ENCODE measurements around the gene RETN.

Gene RETN

DNA sequence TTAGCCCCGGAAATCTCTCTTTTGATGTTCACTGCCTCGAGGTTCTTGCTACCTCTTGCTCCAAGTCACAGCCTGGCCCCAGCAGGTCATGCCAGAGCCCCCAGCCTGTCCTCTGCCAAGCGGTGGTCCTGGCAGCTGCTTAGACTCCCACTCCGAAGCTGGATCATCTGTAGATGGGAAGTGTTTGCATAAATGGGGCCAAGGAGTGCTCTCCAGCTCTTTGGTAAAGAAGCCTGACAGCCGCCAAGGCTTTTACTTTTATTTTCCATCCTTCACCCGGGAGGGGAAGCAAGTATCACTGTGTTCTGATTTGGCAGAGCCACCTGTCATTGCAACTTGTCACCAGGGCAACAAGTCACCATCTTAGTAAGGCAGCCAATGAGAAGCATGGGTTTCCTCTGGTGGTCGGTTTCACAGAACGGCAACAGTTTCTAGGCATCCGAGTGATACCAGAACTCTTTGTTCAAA lies 10.6 kb upstream of the RETN start:
- DNase-seq (ENCODE audit: low spot score) = no peak

DNA sequence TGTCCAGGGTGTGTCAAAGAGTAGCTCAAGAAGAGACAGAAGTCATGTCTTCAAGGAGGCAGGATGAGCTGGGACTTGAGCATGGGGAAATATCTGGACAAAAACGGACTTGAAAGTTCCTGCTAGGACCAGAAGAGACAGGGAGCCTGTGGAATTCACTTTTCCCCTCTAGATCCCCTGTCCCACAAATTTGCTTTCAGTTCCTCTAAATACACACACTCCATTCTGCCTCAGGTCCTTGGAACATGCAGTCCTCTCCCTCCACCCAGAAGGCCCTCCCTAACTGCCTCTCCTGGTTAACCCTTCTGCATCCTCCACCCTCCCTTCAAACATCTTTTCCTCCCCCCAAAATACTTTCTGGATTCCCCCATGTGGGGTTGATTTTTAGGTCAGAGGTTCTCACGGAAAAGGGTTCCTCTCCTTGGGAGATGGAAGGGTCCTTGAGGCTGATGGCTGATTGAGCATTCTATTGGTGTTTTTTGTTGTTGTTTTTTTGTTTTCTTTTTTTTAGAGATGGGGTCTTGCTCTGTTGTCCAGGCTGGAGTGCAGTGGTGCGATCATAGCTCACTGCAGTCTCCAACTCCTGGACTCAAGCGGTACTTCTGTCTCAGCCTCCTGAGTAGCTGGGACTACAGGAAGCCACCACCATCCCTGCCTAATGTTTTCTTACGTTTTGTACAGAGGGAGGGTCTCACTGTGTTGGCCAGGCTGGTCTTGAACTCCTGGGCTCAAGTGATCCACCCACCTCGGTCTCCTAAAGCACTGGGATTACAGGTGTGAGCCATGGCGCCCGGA lies 6.9 kb upstream of the RETN start:
- no peak for DNase-seq (ENCODE audit: low spot score)

DNA sequence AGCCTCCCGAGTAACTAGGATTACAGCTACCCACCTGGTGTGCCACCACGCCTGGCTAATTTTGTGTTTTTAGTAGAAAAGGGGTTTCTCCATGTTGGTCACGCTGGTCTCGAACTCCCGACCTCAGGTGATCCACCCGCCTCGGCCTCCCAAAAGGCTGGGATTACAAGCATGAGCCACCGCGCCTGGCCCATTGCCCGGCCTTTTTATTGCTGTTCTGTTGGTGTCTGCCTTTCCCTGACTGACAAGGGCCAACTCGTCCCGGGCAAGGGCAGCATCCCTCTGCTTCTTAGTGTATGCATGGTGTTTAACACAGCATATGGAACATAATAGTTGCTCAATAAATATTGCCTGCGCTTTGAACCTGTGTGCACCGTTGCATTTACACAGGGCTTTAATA lies 6.2 kb upstream of the RETN start:
- DNase-seq (ENCODE audit: low spot score) = no peak

DNA sequence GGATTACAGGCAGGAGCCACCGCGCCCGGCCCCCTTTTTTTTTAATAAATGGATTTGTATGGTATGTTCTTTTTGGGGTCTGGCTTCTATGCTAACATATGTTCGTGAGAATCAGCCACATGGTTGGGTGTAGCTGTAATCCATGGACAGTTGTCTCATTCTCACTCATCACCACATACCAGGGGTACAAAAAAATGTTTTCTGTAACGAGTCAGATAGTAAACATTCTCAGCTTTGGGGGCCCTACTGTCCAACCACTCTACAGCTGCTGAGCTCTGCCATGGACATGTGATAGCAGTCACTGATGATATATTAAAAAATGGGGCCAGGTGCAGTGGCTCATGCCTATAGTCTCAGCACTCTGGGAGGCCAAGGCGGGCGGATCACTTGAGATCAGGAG lies 5.1 kb upstream of the RETN start:
- DNase-seq (ENCODE audit: low spot score) = no peak

DNA sequence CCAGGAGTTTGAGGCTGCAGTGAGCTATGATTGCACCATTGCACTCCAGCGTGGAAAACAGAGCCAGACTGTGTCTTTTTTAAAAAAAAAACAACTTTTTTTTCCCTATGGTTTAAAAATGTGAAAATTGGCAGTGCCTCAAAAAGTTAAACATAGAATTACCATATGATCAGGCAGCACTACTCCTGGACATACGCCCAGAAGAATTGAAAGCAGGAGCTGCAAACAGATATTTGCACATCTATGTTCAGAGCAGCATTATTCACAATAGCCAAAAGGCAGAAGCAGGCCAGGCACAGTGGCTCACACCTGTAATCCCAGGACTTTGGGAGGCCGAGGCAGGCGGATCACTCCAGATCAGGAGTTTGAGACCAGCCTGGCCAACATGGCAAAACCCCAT lies 3.8 kb upstream of the RETN start:
- no peak for DNase-seq (ENCODE audit: low spot score)

DNA sequence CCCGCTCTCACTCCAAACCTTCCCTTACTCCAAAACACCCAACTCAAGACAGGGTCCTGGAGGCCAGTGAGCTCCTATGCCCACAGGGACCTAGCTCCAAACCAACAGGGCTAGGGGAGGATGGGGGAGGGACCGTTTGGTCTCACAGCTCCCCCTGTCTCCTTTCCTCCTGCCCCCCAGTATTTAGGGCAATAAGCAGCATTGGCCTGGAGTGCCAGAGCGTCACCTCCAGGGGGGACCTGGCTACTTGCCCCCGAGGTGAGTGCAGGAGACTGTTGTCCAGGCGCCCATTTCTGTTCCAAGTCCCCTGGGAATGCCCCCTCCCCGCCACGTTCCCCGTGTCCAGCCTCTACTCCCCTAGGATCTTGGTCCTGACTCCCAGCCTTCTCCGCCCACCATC lies 792 bp downstream of the RETN start:
- no peak for DNase-seq (ENCODE audit: low spot score)

DNA sequence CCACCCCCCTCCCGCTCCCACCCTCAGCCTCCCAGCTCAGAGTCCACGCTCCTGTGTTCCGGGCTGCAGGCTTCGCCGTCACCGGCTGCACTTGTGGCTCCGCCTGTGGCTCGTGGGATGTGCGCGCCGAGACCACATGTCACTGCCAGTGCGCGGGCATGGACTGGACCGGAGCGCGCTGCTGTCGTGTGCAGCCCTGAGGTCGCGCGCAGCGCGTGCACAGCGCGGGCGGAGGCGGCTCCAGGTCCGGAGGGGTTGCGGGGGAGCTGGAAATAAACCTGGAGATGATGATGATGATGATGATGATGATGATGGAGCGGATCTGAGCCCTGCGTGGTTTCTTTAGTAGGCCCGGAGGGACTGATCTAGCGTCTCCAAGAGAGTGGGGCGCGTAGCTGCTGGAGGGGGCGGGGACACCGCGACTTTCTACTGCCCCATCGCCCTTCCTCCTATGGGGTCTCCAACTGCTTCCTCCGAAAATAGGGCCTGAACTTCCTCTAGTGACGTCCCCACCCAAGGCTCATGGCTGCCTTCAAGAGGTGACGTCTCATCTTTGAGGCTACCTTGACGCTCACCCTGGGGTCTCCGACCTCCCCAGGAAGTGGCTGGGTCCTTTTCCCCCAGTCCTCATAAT lies 1.4 kb downstream of the RETN start:
- DNase-seq (ENCODE audit: low spot score) = no peak

DNA sequence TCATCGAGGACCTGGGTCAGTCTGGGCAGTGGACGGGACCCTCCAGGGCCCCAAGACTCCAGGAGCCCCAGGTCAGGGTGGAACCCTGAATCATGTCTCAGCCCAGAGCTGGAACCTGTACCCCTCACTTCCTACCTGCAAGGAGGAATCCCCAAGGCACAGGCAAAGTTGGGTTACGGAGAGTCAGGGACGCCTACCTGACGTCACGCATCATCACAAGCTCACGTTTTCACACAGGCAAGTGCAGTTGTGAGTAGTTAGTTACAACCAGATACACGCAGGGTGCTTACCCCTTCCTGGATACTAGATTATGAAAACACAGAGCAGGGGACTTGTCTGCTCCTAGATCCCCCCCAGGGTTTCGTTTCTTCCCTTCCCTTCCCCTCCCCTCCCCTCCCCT lies 1.9 kb downstream of the RETN start:
- DNase-seq (ENCODE audit: low spot score) = no peak

DNA sequence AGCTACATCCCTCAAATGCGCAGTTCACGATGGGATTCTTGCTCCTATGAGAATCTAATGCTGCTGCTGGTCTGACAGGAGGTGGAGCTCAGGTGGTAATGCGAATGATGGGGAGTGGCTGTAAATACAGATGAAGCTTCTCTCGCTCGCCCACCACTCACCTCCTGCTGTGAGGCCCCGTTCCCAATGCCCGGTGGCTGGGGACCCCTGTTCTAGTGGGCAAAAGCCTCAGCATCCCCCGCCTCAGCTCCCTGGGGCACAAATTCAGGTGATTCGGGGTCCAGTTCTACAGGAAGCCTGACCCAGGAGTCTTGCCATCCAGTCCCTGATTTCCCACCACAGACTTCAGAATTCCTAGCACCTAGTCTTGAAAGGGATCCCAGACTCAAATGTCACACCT lies 3.7 kb downstream of the RETN start:
- no peak for DNase-seq (ENCODE audit: low spot score)

DNA sequence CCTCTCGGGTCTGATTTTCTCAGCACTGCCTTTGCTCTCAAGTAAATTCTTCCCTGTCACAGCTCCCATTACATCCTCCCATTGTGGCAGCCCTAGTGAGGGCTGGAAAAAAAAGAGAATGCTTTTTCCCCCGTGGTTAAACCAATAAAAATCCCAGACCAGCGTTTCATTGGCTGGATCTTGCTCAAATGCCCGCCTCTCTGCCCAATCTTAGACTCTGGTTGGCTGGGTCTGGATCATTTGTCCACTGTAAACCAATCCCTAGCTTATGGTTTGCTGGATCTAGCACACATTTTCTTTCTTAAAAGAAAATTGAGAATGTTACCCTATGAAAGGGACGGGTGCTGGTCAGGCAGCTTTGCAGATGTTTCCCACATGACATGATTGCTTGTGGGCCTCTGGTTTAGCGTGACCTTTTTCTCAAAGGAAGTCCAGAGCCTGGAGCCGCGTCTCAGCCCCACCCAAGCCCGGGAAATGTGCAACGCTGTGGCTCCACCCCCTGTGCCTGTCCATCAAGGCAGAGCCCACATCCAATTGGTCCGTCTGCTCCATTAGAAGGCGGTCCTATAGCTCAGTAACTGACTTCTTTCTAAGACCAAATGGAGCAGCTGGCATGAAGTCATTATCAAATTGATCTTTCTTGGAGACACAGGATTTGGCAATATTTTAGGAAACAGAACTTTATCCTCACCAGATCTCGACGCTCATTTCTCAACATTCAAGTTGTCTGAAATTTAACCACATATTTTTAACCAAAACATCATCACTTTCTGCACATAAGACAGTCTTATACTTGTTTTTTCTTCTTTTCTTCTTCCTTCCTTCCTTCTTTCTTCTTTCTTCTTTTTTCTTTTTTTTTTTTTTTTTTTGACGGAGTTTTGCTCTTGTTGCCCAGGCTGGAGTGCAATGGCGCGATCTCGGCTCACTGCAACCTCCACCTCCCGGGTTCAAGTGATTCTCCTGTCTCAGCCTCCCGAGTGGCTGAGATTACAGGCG lies 5.5 kb downstream of the RETN start:
- peak; percentile 92 for DNase-seq (ENCODE audit: low spot score)

DNA sequence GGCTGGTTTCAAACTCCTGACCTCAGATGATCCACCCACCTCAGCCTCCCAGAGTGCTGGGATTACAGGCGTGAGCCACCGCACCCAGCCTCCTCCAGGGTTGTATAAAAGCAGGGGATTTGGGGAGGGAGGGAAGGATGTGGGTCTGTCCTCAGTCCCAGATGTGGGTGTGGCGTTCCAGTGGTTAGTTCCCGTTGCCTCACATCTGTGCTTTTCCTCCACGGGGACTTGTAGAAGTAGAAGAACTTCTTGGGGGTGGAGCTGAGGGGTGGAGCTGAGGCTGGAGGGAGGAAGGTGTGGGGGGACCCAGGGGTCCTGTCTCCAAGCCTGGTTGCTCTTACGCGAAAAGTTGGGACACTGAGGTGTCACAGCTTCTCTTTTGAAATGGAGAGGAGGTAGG lies 7.5 kb downstream of the RETN start:
- no peak for DNase-seq (ENCODE audit: low spot score)

DNA sequence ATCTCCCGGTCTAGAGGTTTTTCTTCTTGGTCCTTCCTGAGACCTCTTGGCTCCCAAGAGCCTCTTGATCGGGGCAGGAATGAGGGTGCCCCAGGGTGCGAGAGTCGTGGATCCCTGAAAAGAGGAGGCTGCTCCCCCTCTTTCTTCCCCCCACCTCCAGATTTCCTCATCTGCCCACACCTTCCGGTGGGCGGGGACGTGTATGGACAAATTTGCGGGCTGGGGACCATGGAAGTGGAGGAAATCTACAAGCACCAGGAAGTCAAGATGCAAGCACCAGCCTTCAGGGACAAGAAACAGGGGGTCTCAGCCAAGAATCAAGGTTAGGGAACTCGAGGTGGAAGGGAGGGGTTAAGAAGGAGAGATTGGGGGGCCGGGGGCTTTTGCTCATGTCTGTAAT lies 8.0 kb downstream of the RETN start, which contains the start of gene MCEMP1:
TSS of gene MCEMP1 (plus strand) at position 237 of the 400 bp plus-strand sequence. CDS start at position 268, 31 bp downstream.
- DNase-seq (ENCODE audit: low spot score) = no peak

DNA sequence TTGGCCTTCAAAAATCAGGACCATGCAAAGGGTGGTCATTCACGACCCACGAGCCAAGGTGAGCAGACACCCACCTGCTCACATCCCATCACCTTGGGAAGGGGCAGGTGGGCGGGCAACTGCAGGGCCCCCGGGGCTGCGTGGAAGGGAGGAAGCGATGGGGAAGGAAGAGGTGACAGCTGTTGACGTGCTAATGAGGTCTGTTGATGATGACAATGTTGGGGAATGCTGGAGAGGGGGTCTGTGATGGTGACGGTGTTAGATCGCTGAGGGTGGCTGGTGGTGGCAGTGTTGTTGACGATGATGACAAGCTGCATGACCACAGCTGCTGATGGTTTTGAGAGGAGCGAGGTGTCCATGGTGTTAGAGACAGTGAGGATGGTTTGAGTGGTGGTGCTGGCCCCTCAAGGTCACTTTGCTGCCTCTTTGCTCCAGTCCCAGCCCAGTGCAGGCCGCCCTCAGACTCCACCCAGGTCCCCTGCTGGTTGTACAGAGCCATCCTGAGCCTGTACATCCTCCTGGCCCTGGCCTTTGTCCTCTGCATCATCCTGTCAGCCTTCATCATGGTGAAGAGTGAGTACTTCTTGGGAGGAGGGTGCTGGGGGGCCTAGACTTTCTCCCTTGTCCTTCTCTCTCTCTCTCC lies 8.9 kb downstream of the RETN start:
- DNase-seq (ENCODE audit: low spot score) = no peak

DNA sequence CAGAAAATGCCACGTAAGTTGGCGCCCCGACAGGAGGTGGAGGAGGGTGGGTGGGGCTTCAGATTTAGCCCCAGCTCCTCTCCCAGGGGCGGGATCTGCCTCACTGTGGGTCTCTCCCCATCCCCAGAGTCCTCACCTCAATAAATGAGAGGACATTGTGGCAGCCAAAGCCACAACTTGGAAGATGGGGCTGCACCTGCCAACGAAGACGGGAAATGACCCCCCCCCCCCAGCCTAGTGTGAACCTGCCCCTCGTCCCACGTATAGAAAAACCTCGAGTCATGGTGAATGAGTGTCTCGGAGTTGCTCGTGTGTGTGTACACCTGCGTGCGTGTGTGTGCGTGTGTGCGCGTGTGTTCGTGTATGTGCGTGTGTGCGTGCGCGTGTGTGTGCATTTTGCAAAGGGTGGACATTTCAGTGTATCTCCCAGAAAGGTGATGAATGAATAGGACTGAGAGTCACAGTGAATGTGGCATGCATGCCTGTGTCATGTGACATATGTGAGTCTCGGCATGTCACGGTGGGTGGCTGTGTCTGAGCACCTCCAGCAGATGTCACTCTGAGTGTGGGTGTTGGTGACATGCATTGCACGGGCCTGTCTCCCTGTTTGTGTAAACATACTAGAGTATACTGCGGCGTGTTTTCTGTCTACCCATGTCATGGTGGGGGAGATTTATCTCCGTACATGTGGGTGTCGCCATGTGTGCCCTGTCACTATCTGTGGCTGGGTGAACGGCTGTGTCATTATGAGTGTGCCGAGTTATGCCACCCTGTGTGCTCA lies 10.3 kb downstream of the RETN start:
- peak; percentile 76 for DNase-seq (ENCODE audit: low spot score)

DNA sequence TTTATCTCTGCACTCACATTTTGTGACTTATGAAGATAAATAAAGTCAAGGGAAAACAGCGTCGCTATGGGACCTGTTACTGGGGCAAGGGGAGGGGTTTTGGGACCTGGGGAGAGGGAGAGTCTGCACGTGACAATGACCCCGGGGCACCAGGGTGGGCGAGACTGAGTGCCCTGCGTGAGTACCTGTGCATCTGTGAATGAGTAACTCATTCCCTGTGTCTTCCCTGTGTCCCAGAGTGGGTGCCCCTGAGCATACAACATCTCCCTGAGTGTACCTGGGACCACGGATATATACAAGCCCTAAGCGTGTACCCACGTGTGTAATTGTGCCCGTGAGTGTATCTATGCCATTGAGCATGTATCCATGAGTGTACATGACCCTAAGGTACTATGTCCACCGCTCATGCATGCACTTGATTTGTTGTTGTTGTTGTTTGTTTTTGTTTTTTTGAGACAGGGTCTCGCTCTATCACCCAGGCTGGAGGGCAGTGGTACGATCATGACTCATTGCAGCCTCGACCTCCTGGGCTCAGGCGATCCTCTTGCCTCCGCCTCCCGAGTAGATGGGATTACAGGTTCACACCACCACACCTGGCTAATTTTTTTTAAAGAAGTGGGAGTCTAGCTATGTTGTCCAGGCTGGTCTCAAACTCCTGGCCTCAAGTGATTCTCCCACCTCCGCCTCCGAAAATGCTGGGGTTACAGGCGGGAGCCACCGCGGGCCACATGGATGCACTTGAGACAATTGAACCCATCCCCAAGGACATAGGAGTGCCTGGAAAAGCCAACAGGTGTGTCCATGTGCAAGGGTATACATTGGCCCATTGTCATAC lies 11.1 kb downstream of the RETN start:
- DNase-seq (ENCODE audit: low spot score) = no peak

DNA sequence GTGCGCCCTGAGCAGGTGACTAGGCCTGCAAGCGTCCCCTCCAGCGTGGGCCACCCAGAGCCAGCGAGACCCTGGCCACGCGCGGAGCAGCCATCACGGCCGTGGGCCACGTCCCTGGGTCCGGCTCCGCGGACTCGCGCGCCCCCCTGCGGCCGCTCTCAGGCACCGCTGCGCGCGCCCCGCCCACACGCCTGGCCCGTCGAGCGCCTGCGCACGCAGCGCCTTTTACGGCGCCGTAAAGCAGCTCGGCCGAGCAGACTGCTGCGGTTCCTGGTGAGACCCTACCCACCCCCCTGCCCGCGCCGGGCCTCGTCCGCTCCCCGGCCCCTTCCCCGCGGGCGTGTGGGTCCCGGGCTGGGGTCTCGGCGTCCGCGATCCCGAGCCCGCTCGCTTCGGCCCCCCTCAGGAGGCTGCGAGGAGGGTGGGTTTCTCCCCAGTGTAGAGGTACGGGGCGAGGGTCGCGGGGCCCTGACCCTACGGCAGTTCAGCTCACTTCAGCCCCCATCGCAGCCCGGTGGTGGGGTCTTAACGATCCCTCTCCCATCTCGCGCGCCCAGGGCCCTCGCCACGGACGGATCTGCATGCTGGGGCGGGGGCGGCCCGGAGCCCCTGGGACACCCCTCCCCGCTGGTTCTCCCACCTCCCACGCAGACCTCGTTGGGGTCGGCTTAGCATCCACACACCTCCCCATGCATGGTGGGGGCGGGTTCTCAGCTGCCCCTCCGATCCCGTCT lies 11.9 kb downstream of the RETN start, which contains the start of gene TRAPPC5:
TSS of gene TRAPPC5 (plus strand) at position 228 of the 734 bp plus-strand sequence. CDS start 1,421 bp downstream, outside the sequence.
- DNase-seq (ENCODE audit: low spot score) = peak; percentile 98

DNA sequence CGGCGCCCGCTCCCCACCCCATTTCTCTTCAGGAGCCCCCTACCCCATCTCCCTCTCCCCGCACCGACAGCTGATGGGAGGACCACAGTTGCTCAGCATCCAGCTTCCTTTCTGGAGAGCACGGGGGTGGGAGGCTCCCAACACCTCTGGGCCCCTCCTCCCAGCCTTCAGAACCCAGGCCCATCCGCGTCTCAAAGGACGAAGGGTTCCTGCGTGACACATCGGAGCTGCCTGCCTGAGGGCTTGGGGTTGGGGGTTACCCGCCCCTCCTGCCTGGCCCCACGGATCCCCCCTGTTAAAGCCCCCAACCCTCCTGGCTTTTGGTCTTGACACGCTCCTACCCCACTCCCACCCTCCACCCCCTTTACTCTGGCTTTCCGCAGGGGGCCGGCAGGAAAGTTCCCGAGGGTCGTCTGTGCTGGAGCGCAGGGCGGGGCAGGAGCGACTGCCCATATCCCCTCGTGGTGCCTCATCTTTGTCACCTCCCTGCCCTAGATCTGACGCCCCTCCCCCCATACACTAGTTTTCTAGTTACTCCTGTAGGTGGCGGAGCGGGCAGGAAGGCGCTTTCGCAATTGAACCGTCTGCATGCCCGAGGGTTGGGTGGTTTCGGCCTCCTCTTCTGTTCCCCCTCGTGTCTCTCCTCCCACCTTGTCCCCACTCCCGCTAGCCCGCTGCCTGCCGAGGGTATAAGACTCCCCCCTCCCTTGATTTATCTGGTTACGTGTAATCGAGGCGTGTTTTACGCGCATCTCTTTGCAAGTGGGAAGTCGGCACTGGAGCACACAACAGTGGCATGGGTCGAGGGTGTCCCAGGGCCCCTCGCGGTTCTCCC lies 12.7 kb downstream of the RETN start:
- peak; percentile 85 for DNase-seq (ENCODE audit: low spot score)

DNA sequence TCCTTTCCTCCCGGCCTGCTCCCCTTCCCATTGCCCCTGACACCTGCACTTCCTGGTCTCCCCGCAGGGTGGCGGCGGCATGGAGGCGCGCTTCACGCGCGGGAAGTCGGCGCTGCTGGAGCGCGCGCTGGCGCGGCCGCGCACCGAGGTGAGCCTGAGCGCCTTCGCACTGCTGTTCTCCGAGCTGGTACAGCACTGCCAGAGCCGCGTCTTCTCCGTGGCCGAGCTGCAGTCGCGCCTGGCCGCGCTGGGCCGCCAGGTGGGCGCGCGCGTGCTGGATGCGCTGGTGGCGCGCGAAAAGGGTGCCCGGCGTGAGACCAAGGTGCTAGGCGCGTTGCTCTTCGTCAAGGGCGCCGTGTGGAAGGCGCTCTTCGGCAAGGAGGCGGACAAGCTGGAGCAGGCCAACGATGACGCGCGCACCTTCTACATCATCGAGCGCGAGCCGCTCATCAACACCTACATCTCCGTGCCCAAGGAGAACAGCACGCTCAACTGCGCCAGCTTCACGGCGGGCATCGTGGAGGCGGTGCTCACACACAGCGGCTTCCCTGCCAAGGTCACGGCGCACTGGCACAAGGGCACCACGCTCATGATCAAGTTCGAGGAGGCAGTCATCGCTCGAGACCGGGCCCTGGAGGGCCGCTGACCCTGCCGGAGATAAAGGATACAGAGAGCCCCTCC lies 13.5 kb downstream of the RETN start:
- no peak for DNase-seq (ENCODE audit: low spot score)

Measured in D341Med (cell line).